Measurements from ENCODE around the gene ADGRG1.

Gene ADGRG1

DNA sequence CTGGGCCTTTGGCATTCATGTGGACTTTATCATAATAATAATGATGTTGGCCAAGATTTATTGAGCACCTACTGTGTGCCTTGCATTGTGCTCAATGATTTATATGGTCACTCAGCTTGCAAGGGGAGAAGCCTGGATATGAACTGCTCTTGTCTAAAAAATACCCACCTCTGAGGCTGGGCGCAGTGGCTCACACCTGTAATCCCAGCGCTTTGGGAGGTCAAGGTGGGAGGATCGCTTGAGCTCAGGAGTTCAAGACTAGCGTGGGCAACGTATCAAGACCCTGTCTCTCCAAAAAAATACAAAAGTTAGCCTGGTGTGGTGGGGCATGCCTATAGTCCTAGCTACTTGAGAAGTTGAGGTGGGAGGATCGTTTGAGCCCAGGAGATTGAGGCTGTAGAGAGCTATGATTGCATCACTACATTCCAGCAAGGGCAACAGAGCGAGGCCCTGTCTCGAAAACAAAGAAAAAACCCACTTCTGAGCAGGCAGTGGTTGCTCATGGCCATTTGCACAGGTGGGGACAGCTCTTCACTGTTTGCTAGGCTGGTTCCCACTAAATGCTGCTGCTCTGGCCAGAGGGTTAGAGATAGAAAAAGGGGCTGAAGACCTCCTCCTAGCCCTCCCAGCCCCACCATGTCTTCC, 4.3 kb upstream of the ADGRG1 start:
- no peak for DNase-seq (ENCODE audit: low spot score)
- TF ChIP-seq, protein P1, sequence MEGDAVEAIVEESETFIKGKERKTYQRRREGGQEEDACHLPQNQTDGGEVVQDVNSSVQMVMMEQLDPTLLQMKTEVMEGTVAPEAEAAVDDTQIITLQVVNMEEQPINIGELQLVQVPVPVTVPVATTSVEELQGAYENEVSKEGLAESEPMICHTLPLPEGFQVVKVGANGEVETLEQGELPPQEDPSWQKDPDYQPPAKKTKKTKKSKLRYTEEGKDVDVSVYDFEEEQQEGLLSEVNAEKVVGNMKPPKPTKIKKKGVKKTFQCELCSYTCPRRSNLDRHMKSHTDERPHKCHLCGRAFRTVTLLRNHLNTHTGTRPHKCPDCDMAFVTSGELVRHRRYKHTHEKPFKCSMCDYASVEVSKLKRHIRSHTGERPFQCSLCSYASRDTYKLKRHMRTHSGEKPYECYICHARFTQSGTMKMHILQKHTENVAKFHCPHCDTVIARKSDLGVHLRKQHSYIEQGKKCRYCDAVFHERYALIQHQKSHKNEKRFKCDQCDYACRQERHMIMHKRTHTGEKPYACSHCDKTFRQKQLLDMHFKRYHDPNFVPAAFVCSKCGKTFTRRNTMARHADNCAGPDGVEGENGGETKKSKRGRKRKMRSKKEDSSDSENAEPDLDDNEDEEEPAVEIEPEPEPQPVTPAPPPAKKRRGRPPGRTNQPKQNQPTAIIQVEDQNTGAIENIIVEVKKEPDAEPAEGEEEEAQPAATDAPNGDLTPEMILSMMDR (IDR thresholded peaks at IDR 0.05; ENCODE audit: borderline replicate concordance, control extremely low read depth, extremely low read depth, insufficient read depth, missing control alignments), result no peak
- in situ Hi-C loops (cut with MboI; ENCODE audit: low sequenced_read_pairs, unreplicated experiment), result no loop called here

DNA sequence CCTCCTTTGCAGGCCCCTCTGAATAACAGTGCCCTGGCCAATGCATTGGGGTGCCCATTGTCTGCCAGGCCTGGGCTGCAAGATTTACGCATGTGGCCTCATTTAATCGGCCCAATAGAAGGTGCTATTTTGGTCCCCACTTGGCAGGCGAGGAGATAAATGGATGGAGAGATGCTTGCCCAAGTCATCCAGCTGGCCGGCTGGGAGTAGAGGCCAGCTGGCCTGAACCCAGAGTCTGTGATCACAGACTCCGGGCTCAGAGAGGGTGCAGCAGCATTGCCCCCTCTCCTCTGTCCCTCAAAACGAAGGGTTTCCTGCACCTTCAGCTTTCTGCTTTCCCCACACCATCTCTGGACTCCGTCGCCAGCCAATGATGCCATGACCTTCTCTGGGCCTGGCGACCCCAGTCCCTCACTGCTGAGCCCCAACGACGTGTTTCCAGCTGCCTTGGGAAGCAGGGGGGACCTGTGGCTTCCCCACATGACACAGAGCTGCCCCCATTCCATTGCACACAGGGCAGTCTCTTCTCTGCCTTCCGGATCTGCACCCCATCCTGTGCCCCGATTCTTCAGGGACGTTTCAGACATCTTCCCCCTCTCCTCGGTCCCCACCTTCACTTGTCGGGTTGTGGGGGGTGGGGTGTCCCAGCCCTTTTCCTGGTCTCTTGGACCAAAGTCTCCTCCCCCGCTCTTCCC, 3.5 kb upstream of the ADGRG1 start:
- no peak for DNase-seq (ENCODE audit: low spot score)

DNA sequence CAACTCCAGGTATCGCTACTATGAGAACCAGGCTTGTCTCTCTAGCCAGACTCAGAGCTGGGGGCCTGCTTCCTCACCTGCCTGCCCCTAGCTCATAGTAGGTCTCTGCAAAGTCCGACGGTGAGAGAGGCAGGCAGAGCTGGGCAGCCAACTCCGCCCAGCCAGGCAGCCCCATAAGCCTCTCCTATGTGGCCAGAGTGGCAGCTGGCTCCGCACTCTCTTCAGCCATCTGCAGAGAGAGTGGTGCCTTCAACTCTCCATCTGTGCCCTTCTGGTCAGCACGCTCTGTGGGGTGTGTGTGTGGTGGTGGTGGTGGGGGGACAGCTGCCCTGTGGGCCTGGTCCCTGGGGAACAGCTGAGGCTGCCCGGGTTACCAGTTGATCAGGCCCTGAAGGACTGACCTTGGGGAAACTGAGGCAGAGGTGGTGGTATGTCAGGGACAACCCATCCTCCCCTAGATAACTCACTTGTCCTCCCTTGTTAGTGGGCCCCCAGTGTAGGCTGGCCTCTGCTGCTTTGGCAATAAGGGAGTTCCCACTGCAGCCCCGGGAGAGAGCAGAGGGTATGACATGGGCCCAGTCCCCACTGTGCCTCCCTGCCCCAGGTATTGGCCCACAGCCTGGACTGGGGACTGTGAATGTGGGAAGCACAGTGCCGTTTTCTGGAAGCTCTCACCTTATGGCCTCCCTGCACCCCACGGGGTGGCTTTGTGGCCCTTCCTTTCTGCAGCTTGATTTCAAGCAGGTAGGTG, 1.8 kb upstream of the ADGRG1 start:
- TF ChIP-seq, protein P1 (IDR thresholded peaks at IDR 0.05; ENCODE audit: borderline replicate concordance, control extremely low read depth, extremely low read depth, insufficient read depth, missing control alignments), result no peak
- in situ Hi-C loops (cut with MboI; ENCODE audit: low sequenced_read_pairs, unreplicated experiment), result no loop called here
- DNase-seq (ENCODE audit: low spot score), result no peak

More for the DNA sequence above, 3.5 kb upstream of the ADGRG1 start:
- TF ChIP-seq, protein P1 (IDR thresholded peaks at IDR 0.05; ENCODE audit: borderline replicate concordance, control extremely low read depth, extremely low read depth, insufficient read depth, missing control alignments), result no peak
- in situ Hi-C loops (cut with MboI; ENCODE audit: low sequenced_read_pairs, unreplicated experiment), result no loop called here

DNA sequence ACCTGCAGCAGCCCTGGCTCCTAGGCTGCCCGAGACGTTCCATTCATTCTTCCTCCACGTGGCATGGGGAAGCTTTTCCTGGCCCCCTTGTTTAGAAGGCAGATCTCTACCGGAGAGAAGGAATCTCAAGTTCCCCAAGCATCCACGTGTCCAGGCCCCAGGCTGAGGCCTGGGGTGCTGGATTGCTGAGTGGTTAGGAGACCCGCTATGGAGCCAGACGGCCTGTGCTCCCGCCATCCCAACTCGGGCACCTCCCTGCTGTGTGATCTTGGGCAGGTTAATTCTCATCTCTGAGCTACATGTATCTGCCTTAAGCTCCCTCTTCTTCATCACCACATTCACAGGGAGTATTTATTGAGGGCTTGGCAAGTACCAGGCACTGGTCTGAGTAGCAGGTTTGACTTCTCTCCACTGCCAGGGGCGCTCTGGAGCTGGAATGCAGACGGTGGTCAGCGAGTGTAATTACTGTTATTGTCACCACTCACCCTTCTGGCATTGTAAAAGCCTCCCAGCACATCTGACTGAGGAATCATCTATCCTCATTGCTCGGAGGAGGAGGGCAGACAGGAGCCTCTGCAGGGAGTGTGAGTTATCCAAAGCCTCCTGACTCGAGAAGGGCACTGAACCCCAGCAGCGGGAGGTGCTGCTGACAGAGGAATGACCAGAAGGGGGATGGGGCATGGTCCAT, 1.1 kb upstream of the ADGRG1 start:
- TF ChIP-seq, protein P1 (IDR thresholded peaks at IDR 0.05; ENCODE audit: borderline replicate concordance, control extremely low read depth, extremely low read depth, insufficient read depth, missing control alignments), result no peak
- in situ Hi-C loops (cut with MboI; ENCODE audit: low sequenced_read_pairs, unreplicated experiment), result no loop called here

DNA sequence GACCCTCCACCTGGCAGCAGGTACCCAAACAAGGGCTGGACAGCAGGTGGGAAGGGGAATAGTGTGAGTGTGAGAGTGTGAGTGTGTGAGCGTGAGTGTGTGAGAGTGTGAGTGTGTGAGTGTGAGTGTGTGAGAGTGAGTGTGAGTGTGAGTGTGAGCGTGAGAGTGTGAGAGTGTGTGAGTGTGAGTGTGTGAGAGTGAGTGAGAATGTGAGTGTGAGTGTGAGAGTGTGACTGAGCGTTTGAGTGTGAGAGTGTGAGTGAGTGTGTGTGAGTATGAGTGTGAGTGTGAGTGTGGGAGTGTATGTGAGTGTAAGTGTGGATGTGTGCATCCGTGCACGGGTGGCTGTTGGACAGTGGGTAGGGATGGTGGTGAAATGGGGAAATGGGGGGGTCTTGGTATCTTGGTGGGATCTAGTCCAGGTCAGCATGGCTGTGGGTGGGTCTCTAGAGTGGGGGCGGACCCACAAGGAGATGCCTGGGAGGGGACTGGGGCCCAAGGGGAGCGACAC, 408 bp downstream of the ADGRG1 start:
- DNase-seq (ENCODE audit: low spot score), result no peak
- in situ Hi-C loops (cut with MboI; ENCODE audit: low sequenced_read_pairs, unreplicated experiment), result no loop called here
- TF ChIP-seq, protein P1 (IDR thresholded peaks at IDR 0.05; ENCODE audit: borderline replicate concordance, control extremely low read depth, extremely low read depth, insufficient read depth, missing control alignments), result no peak

More for the DNA sequence above, 1.1 kb upstream of the ADGRG1 start:
- no peak for DNase-seq (ENCODE audit: low spot score)
